ENCODE results near the gene TTYH3.

The TTYH3 gene

GRCh38 chr7:2711895-2712675 is 80.3 kb downstream of the TTYH3 start:
- DNase-seq = no peak

GRCh38 chr7:2713370-2713769 is 81.6 kb downstream of the TTYH3 start:
- no peak for DNase-seq

- no peak for DNase-seq
These were observed 82.2 kb downstream of the TTYH3 start for GRCh38 chr7:2713978-2714377.

All from KG1 (cell line).